Epithelial cell of proximal tubule (primary cell): ENCODE measurements around the gene CBL. TPM values are rescaled to one million over a fixed set of nuclear protein-coding genes. Genes with fewer than 3 reads are reported as not detected.
A peak's percentile ranks its signal among the peaks of the same experiment; 100 is the strongest.
"Not testable (repeated sequence)": the region's sequence is repeated elsewhere in the genome, so short reads cannot be mapped to it uniquely, and the experiment has no call there.

Experiments
- DNase-seq: peaks from one replicate; pipeline ENCODE4 v3.0.0-alpha.2; 2011; ENCODE audit warnings: low read depth
- H3K4me3 ChIP-seq: 2 replicates; pipeline ENCODE4 v1.5.1; 2011; ENCODE audit warnings: low read depth, mild to moderate bottlenecking, low read length
- CTCF ChIP-seq: conservative IDR thresholded peaks from 2 replicates; pipeline ENCODE4 v1.5.1; 2012; ENCODE audit warnings: low read depth, mild to moderate bottlenecking, low read length
- total RNA-seq: library from RNA; depleted of rRNA; stranded (reverse); fragments of >200 nt; gene quantifications from 2 replicates; pipeline ENCODE4 v1.2.3, GENCODE V29; 2015

CBL gene
- total RNA-seq, 1 donor from 2014 or later, result 17.4 TPM

- no peak for TF ChIP-seq CTCF
- H3K4me3 ChIP-seq, result no peak overlapping the region
- no peak for DNase-seq
These were observed 3.9 kb downstream of the CBL start for GRCh38 chr11:119210050-119210449.

- H3K4me3 ChIP-seq, result no peak overlapping the region
- TF ChIP-seq CTCF, result no peak
- DNase-seq, result peak; percentile 81
These were observed 12.2 kb downstream of the CBL start for GRCh38 chr11:119218141-119218878.

GRCh38 chr11:119222308-119222707 lies 16.2 kb downstream of the CBL start:
- TF ChIP-seq CTCF, result no peak
- no peak for DNase-seq
- no peak overlapping the region for H3K4me3 ChIP-seq

- no peak overlapping the region for H3K4me3 ChIP-seq
- no peak for TF ChIP-seq CTCF
- DNase-seq, result no peak
These were observed 16.8 kb downstream of the CBL start for GRCh38 chr11:119222891-119223290.

- DNase-seq, result no peak
- H3K4me3 ChIP-seq, result no peak overlapping the region
- TF ChIP-seq CTCF, result no peak
These were observed 17.7 kb downstream of the CBL start for GRCh38 chr11:119223856-119224255.

- not testable (repeated sequence) for DNase-seq, H3K4me3 ChIP-seq
These were observed 22.6 kb downstream of the CBL start for GRCh38 chr11:119228535-119229287.

- DNase-seq, result no peak
- H3K4me3 ChIP-seq, result no peak overlapping the region
- TF ChIP-seq CTCF, result no peak
These were observed 23.1 kb downstream of the CBL start for GRCh38 chr11:119229288-119229672.
